ENCODE data around the gene PCED1A.

The PCED1A gene

DNA sequence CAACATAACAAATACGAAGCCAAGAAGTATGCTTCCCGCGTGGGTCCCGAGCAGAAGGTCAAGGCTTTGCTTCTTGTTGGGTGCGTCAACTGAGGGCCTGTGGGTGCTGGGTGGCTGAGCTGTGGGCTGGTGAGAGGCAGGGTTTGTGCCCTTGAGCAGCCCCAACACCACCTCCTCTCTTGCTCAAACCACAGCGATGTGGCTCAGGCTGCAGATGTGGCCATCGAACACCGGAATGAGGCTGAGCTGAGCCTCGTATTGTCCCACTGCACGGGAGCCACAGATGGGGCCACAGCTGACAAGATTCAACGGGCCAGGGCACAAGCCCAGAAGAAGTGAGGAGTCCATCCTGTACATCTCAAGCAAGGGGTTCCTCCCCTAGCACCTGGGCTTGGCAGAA lies 25.8 kb upstream of the PCED1A start:
- no peak overlapping the region for H3K9ac ChIP-seq (ENCODE audit: low read depth in 1 of 2, low read length in 2 of 2)
- peaks cover 25 to 42% of the 10 kb centered on the region in 2 donors for H3K36me3 ChIP-seq (ENCODE audit: control insufficient read depth in 2 of 2, insufficient read depth in 2 of 2, low read length in 2 of 2)

DNA sequence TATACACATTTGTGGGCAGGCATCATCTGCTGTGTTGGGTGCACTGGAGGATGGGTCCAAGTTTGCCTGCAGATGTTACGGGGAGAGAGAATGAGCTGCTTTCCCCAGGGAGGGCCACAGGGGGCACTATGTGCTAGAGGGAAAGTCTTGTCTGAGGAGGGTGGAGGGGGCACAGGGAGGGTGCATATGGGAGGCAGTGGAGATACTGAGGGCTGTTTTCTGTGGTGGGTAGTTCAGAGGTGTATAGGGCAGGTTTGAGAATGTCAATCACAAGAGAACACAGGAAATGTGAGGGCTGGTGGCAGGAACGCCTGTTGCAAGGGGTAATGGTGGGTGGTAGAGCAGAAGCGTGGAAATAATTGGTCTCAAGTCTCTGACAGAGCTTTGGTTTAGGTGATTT lies 25.2 kb upstream of the PCED1A start:
- no peak overlapping the region for H3K27ac ChIP-seq (ENCODE audit: low read depth in 2 of 2, low read length in 2 of 2)
- no peak overlapping the region for H3K9ac ChIP-seq (ENCODE audit: low read depth in 1 of 2, low read length in 2 of 2)
- H3K27me3 ChIP-seq (ENCODE audit: control insufficient read depth in 2 of 2, insufficient read depth in 2 of 2, low read length in 2 of 2), result peaks cover 0 to under 1% of the 10 kb centered on the region in 2 donors
- H3K4me3 ChIP-seq (ENCODE audit: low read length in 2 of 2), result no peak overlapping the region
- H3K9me3 ChIP-seq (ENCODE audit: control insufficient read depth in 2 of 2, low read length in 2 of 2), result no peaks in the 10 kb centered on the region
- H3K4me1 ChIP-seq (ENCODE audit: control insufficient read depth in 2 of 2, insufficient read depth in 2 of 2, low read length in 2 of 2), result no peaks in the 10 kb centered on the region
- peaks cover 31 to 48% of the 10 kb centered on the region in 2 donors for H3K36me3 ChIP-seq (ENCODE audit: control insufficient read depth in 2 of 2, insufficient read depth in 2 of 2, low read length in 2 of 2)

More for the DNA sequence above, 25.8 kb upstream of the PCED1A start:
- Histone ChIP-seq H3K27ac (ENCODE audit: low read depth in 2 of 2, low read length in 2 of 2) (no peak overlapping the region), H3K4me1 (ENCODE audit: control insufficient read depth in 2 of 2, insufficient read depth in 2 of 2, low read length in 2 of 2) (no peaks in the 10 kb centered on the region), H3K9me3 (ENCODE audit: control insufficient read depth in 2 of 2, low read length in 2 of 2) (no peaks in the 10 kb centered on the region), H3K4me3 (ENCODE audit: low read length in 2 of 2) (no peak overlapping the region), H3K27me3 (ENCODE audit: control insufficient read depth in 2 of 2, insufficient read depth in 2 of 2, low read length in 2 of 2) (peaks cover 0 to 6% of the 10 kb centered on the region in 2 donors)

DNA sequence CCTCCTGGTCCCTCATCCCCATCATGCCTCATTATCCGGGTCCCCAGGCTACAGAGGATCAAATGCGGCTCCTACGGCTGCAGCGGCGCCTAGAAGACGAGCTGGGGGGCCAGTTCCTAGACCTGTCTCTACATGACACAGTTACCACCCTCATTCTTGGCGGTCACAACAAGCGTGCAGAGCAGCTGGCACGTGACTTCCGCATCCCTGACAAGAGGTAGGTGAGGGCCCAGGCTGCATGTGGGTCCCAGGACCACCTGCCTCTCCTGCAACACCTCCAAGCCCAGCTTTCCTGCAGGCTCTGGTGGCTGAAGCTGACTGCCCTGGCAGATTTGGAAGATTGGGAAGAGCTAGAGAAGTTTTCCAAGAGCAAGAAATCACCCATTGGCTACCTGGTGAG lies 24.6 kb upstream of the PCED1A start:
- H3K36me3 ChIP-seq (ENCODE audit: control insufficient read depth in 2 of 2, insufficient read depth in 2 of 2, low read length in 2 of 2), result peaks cover 34 to 51% of the 10 kb centered on the region in 2 donors
- no peak overlapping the region for H3K4me3 ChIP-seq (ENCODE audit: low read length in 2 of 2)
- H3K4me1 ChIP-seq (ENCODE audit: control insufficient read depth in 2 of 2, insufficient read depth in 2 of 2, low read length in 2 of 2), result no peaks in the 10 kb centered on the region

DNA sequence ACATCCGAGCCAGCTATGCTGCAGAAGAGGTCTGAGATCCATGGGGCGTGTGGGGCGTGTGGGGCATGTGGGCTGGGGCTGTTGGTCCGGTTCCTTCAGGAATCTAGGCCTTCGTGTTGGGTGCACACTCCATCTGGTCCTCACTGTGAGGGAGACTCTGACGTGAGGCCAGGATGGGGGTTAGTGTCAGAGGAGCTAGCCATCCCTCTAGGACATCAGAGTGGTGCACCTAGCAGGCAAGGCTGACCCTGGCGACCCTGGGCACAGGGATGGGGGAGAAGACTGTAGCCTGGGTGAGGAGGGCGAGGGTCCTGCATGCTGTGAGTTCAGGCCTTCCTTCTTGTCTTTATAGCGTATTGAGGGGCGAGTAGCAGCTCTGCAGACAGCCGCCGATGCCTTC lies 24.2 kb upstream of the PCED1A start:
- Histone ChIP-seq H3K9me3 (ENCODE audit: control insufficient read depth in 2 of 2, low read length in 2 of 2) (no peaks in the 10 kb centered on the region), H3K9ac (ENCODE audit: low read depth in 1 of 2, low read length in 2 of 2) (no peak overlapping the region), H3K4me1 (ENCODE audit: control insufficient read depth in 2 of 2, insufficient read depth in 2 of 2, low read length in 2 of 2) (no peaks in the 10 kb centered on the region), H3K36me3 (ENCODE audit: control insufficient read depth in 2 of 2, insufficient read depth in 2 of 2, low read length in 2 of 2) (peaks cover 34 to 51% of the 10 kb centered on the region in 2 donors), H3K27me3 (ENCODE audit: control insufficient read depth in 2 of 2, insufficient read depth in 2 of 2, low read length in 2 of 2) (no peaks in the 10 kb centered on the region), H3K4me3 (ENCODE audit: low read length in 2 of 2) (no peak overlapping the region), H3K27ac (ENCODE audit: low read depth in 2 of 2, low read length in 2 of 2) (no peak overlapping the region)

More for the DNA sequence above, 24.6 kb upstream of the PCED1A start:
- H3K9me3 ChIP-seq (ENCODE audit: control insufficient read depth in 2 of 2, low read length in 2 of 2), result no peaks in the 10 kb centered on the region
- H3K27me3 ChIP-seq (ENCODE audit: control insufficient read depth in 2 of 2, insufficient read depth in 2 of 2, low read length in 2 of 2), result no peaks in the 10 kb centered on the region
- no peak overlapping the region for H3K27ac ChIP-seq (ENCODE audit: low read depth in 2 of 2, low read length in 2 of 2)
- H3K9ac ChIP-seq (ENCODE audit: low read depth in 1 of 2, low read length in 2 of 2), result no peak overlapping the region

DNA sequence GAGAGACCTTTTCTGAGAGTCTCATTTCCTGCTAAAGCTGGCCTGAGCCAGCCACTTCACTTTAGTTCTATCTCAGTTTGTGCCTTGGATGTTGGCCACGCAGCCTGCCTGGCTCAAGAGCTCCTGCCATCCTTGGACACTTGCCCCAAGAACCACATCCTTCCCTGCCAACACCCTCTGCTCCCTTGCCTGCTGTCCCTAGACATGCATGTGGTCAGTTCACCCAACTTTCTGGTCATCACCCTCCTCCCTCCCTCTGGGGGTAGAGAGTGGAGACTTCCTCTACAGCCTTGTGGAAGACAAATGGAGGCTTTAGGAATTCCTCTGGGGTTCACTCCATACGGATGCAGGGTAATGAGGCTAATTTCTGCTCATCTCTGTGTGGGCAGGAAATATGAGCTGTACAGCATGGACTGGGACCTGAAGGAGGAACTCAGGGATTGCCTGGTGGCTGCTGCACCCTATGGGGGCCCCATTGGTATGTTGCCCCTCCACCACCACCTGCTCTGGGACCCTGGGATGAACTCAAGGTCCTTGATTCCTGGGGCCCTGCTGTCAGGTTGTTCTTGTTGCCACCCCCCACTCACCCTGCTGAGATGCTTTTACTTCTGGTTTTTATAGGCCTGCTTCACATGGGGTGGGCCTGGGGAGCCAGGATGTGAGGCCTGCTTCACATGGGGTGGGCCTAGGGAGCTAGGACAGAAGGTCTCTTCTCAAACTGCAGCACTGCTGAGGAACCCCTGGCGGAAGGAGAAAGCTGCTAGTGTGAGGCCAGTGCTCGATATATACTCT lies 19.1 kb upstream of the PCED1A start:
- no peaks in the 10 kb centered on the region for H3K9me3 ChIP-seq (ENCODE audit: control insufficient read depth in 2 of 2, low read length in 2 of 2)
- H3K27me3 ChIP-seq (ENCODE audit: control insufficient read depth in 2 of 2, insufficient read depth in 2 of 2, low read length in 2 of 2), result no peaks in the 10 kb centered on the region
- no peaks in the 10 kb centered on the region for H3K4me1 ChIP-seq (ENCODE audit: control insufficient read depth in 2 of 2, insufficient read depth in 2 of 2, low read length in 2 of 2)
- no peak overlapping the region for H3K9ac ChIP-seq (ENCODE audit: low read depth in 1 of 2, low read length in 2 of 2)
- no peak overlapping the region for H3K27ac ChIP-seq (ENCODE audit: low read depth in 2 of 2, low read length in 2 of 2)
- H3K36me3 ChIP-seq (ENCODE audit: control insufficient read depth in 2 of 2, insufficient read depth in 2 of 2, low read length in 2 of 2), result peaks cover 24 to 31% of the 10 kb centered on the region in 2 donors
- H3K4me3 ChIP-seq (ENCODE audit: low read length in 2 of 2), result no peak overlapping the region

DNA sequence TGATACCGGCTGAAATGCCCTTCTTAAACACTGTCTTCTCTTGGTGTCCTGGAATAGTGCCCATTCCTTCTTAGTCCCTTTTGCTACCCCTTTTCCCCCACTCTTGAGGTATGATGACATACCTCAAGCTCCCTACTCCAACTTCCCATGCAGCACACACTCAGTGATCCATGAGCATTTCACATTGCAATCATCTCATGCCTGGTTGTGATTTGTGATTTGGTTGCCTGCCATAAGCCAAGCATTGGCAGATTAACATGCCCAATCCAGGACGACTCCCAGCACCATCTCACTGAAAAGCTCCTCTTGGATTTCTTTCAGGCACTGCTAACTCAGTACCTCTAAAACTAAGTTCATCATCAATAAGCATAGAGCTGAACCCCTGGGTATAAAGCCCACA lies 18.1 kb upstream of the PCED1A start:
- H3K36me3 ChIP-seq (ENCODE audit: control insufficient read depth in 2 of 2, insufficient read depth in 2 of 2, low read length in 2 of 2), result peaks cover 18 to 23% of the 10 kb centered on the region in 2 donors
- H3K4me1 ChIP-seq (ENCODE audit: control insufficient read depth in 2 of 2, insufficient read depth in 2 of 2, low read length in 2 of 2), result no peaks in the 10 kb centered on the region
- no peaks in the 10 kb centered on the region for H3K27me3 ChIP-seq (ENCODE audit: control insufficient read depth in 2 of 2, insufficient read depth in 2 of 2, low read length in 2 of 2)
- H3K4me3 ChIP-seq (ENCODE audit: low read length in 2 of 2), result no peak overlapping the region
- no peaks in the 10 kb centered on the region for H3K9me3 ChIP-seq (ENCODE audit: control insufficient read depth in 2 of 2, low read length in 2 of 2)
- H3K9ac ChIP-seq (ENCODE audit: low read depth in 1 of 2, low read length in 2 of 2), result no peak overlapping the region
- H3K27ac ChIP-seq (ENCODE audit: low read depth in 2 of 2, low read length in 2 of 2), result no peak overlapping the region

DNA sequence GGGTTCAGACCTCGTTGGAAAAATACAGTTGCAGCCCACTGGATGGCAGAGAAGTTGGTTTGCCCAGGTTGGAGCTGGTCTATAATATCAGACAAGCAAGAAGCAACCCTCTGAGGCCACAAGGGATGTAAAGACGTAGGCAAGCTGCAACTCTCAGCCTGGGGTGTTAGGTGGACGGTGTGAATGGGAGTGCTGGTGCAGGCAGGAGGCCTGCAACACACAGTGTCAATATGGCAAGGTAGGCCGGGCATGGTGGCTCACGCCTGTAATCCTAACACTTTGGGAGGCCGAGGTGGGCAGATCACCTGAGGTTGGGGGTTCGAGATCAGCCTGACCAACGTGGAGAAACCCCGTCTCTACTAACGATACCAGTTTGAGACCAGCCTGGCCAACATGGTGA lies 10.6 kb upstream of the PCED1A start:
- Histone ChIP-seq H3K27ac (ENCODE audit: low read depth in 2 of 2, low read length in 2 of 2) (no peak overlapping the region), H3K27me3 (ENCODE audit: control insufficient read depth in 2 of 2, insufficient read depth in 2 of 2, low read length in 2 of 2) (no peaks in the 10 kb centered on the region), H3K36me3 (ENCODE audit: control insufficient read depth in 2 of 2, insufficient read depth in 2 of 2, low read length in 2 of 2) (peaks cover 0 to 3% of the 10 kb centered on the region in 2 donors), H3K9ac (ENCODE audit: low read depth in 1 of 2, low read length in 2 of 2) (no peak overlapping the region), H3K4me1 (ENCODE audit: control insufficient read depth in 2 of 2, insufficient read depth in 2 of 2, low read length in 2 of 2) (peaks cover 0 to 4% of the 10 kb centered on the region in 2 donors), H3K9me3 (ENCODE audit: control insufficient read depth in 2 of 2, low read length in 2 of 2) (no peaks in the 10 kb centered on the region), H3K4me3 (ENCODE audit: low read length in 2 of 2) (no peak overlapping the region)

DNA sequence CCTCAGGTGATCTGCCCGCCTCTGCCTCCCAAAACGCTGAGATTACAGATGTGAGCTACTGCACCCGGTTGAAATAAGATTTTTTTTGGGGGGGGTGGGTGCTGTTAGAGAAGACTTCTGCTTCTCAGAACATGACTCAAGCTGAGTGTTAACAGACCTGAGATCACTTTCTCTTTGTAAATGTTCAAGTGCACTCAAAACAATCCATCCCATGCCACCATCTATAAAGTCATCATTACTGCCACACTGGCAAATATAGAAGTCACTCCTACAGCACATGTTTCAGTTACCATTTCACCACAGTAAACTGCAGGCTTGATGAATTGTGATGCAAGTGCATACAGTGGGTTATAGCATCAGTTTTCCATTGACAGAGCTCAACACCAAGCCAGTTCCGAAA lies 9.1 kb upstream of the PCED1A start:
- H3K36me3 ChIP-seq (ENCODE audit: control insufficient read depth in 2 of 2, insufficient read depth in 2 of 2, low read length in 2 of 2), result peaks cover 0 to 6% of the 10 kb centered on the region in 2 donors
- H3K9me3 ChIP-seq (ENCODE audit: control insufficient read depth in 2 of 2, low read length in 2 of 2), result no peaks in the 10 kb centered on the region
- peaks cover 0 to 4% of the 10 kb centered on the region in 2 donors for H3K4me1 ChIP-seq (ENCODE audit: control insufficient read depth in 2 of 2, insufficient read depth in 2 of 2, low read length in 2 of 2)
- no peak overlapping the region for H3K4me3 ChIP-seq (ENCODE audit: low read length in 2 of 2)
- no peak overlapping the region for H3K27ac ChIP-seq (ENCODE audit: low read depth in 2 of 2, low read length in 2 of 2)
- no peaks in the 10 kb centered on the region for H3K27me3 ChIP-seq (ENCODE audit: control insufficient read depth in 2 of 2, insufficient read depth in 2 of 2, low read length in 2 of 2)
- H3K9ac ChIP-seq (ENCODE audit: low read depth in 1 of 2, low read length in 2 of 2), result no peak overlapping the region

DNA sequence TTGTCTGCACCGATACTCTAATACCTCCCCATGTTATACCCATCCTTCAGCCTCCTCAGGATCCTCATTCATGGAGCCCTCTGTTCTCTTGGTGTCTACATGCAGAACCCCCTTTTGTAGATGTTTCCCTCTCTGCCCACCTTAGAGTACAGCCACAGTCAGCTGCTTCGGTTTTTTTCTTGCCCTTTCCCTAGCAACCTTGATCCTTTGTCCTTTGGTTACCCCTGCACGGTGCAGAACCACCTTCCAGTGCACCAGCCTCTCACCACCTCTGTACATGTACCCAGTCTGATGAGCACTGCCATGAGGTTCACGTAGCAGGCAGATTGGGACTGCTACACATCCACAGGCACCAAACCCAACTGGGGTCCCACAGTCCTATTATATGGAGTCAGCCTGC lies 7.3 kb upstream of the PCED1A start:
- no peak overlapping the region for H3K9ac ChIP-seq (ENCODE audit: low read depth in 1 of 2, low read length in 2 of 2)
- H3K27me3 ChIP-seq (ENCODE audit: control insufficient read depth in 2 of 2, insufficient read depth in 2 of 2, low read length in 2 of 2), result no peaks in the 10 kb centered on the region
- no peak overlapping the region for H3K27ac ChIP-seq (ENCODE audit: low read depth in 2 of 2, low read length in 2 of 2)
- no peak overlapping the region for H3K4me3 ChIP-seq (ENCODE audit: low read length in 2 of 2)
- peaks cover 0 to 4% of the 10 kb centered on the region in 2 donors for H3K4me1 ChIP-seq (ENCODE audit: control insufficient read depth in 2 of 2, insufficient read depth in 2 of 2, low read length in 2 of 2)
- peaks cover 0 to 8% of the 10 kb centered on the region in 2 donors for H3K36me3 ChIP-seq (ENCODE audit: control insufficient read depth in 2 of 2, insufficient read depth in 2 of 2, low read length in 2 of 2)
- no peaks in the 10 kb centered on the region for H3K9me3 ChIP-seq (ENCODE audit: control insufficient read depth in 2 of 2, low read length in 2 of 2)

DNA sequence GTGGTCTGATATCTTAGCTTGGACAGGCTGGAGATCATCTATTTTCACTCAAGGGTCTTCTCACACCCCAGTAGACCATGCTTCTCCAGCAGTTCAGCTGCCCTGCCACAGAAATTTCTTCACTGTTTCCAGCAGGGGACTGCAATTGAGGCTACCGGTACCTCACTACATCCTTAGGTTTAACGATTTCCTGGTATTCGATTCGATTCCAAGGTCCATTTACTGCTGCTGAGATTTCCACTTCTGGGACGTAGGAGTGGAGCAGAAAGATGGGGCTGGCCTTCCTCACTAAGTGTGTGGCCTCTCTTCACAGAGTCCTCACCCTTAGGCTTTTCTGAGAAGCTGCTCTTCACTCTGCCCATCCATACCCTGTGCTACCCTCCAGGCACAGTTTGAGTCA lies 6.2 kb upstream of the PCED1A start:
- Histone ChIP-seq H3K9me3 (ENCODE audit: control insufficient read depth in 2 of 2, low read length in 2 of 2) (no peaks in the 10 kb centered on the region), H3K9ac (ENCODE audit: low read depth in 1 of 2, low read length in 2 of 2) (no peak overlapping the region), H3K27me3 (ENCODE audit: control insufficient read depth in 2 of 2, insufficient read depth in 2 of 2, low read length in 2 of 2) (no peaks in the 10 kb centered on the region), H3K4me1 (ENCODE audit: control insufficient read depth in 2 of 2, insufficient read depth in 2 of 2, low read length in 2 of 2) (peaks cover 0 to under 1% of the 10 kb centered on the region in 2 donors), H3K36me3 (ENCODE audit: control insufficient read depth in 2 of 2, insufficient read depth in 2 of 2, low read length in 2 of 2) (peaks cover 0 to 8% of the 10 kb centered on the region in 2 donors), H3K4me3 (ENCODE audit: low read length in 2 of 2) (no peak overlapping the region), H3K27ac (ENCODE audit: low read depth in 2 of 2, low read length in 2 of 2) (no peak overlapping the region)

Measured in mucosa of rectum (tissue), 2 donors.